HL-60 (cell line): ENCODE data around the gene BBS4.

Experiments
- CTCF ChIP-seq: IDR thresholded peaks from one replicate; pipeline ENCODE4 v1.5.1; 2011; ENCODE audit warnings: low read length, control low read depth, inconsistent platforms; ENCODE audit not compliant: insufficient read depth
- GABPA ChIP-seq: IDR thresholded peaks from 2 replicates; pipeline ENCODE4 v1.6.1; 2012; ENCODE audit warnings: low read depth
- REST ChIP-seq: IDR thresholded peaks from 2 replicates; pipeline ENCODE4 v1.6.1; 2012; ENCODE audit warnings: low read depth; ENCODE audit not compliant: insufficient replicate concordance

- TF ChIP-seq CTCF (no peak), REST (no peak), GABPA (no peak)
Measured at GRCh38 chr15:72785432-72785831, 99.4 kb downstream of the BBS4 start.
